ENCODE results near the gene MAPK11. TPM values are rescaled to one million over a fixed set of nuclear protein-coding genes. Genes with fewer than 3 reads are reported as not detected.

The MAPK11 gene
- total RNA-seq, 1 donor from 2014 or later = 3.4 TPM

- TF ChIP-seq CTCF (IDR thresholded peaks at IDR 0.05; ENCODE audit: insufficient read depth, low read length, severe bottlenecking) = no peak
- DNase-seq (ENCODE audit: low read depth) (peak; percentile 40), FAIRE-seq (no peak)
- H3K27me3 ChIP-seq (ENCODE audit: control insufficient read depth, insufficient read depth, low read length) = no peaks in the 10 kb centered on the region
- H3K36me3 ChIP-seq (ENCODE audit: control insufficient read depth, insufficient read depth, low read length) = peaks cover 15% of the 10 kb centered on the region
- peak within 1 kb of the TSS; percentile 99 for H3K4me3 ChIP-seq (ENCODE audit: low read depth, low read length)
Measured at GRCh38 chr22:50306753-50307749, 36.9 kb upstream of the MAPK11 start, which contains the start of gene PLXNB2. PLXNB2 (minus strand) TSS chr22:50307646; CDS start chr22:50290584, 17,062 bp downstream.

- Histone ChIP-seq H3K36me3 (ENCODE audit: control insufficient read depth, insufficient read depth, low read length) (peaks cover 20% of the 10 kb centered on the region), H3K27me3 (ENCODE audit: control insufficient read depth, insufficient read depth, low read length) (no peaks in the 10 kb centered on the region), H3K4me3 (ENCODE audit: low read depth, low read length) (peak overlapping the region; percentile 99)
- peak; percentile 95 for DNase-seq (ENCODE audit: low read depth)
- TF ChIP-seq CTCF (IDR thresholded peaks at IDR 0.05; ENCODE audit: insufficient read depth, low read length, severe bottlenecking) = no peak
- peak; percentile 50 for FAIRE-seq
Measured at GRCh38 chr22:50305923-50306566, 35.9 kb upstream of the MAPK11 start.

- FAIRE-seq = no peak
- H3K36me3 ChIP-seq (ENCODE audit: control insufficient read depth, insufficient read depth, low read length) = peaks cover 21% of the 10 kb centered on the region
- H3K27me3 ChIP-seq (ENCODE audit: control insufficient read depth, insufficient read depth, low read length) = no peaks in the 10 kb centered on the region
- H3K4me3 ChIP-seq (ENCODE audit: low read depth, low read length) = peak overlapping the region; percentile 99
- DNase-seq (ENCODE audit: low read depth) = no peak
- TF ChIP-seq CTCF (IDR thresholded peaks at IDR 0.05; ENCODE audit: insufficient read depth, low read length, severe bottlenecking) = no peak
Measured at GRCh38 chr22:50305393-50305922, 35.3 kb upstream of the MAPK11 start.

GRCh38 chr22:50304528-50305392 is 34.6 kb upstream of the MAPK11 start:
- DNase-seq (ENCODE audit: low read depth) (peak; percentile 65), FAIRE-seq (no peak)
- TF ChIP-seq CTCF (IDR thresholded peaks at IDR 0.05; ENCODE audit: insufficient read depth, low read length, severe bottlenecking) = no peak

GRCh38 chr22:50303848-50304527 is 33.8 kb upstream of the MAPK11 start:
- TF ChIP-seq CTCF (IDR thresholded peaks at IDR 0.05; ENCODE audit: insufficient read depth, low read length, severe bottlenecking) = no peak

More at GRCh38 chr22:50304528-50305392, 34.6 kb upstream of the MAPK11 start:
- Histone ChIP-seq H3K36me3 (ENCODE audit: control insufficient read depth, insufficient read depth, low read length) (peaks cover 22% of the 10 kb centered on the region), H3K27me3 (ENCODE audit: control insufficient read depth, insufficient read depth, low read length) (no peaks in the 10 kb centered on the region), H3K4me3 (ENCODE audit: low read depth, low read length) (peak overlapping the region; percentile 99)

More at GRCh38 chr22:50303848-50304527, 33.8 kb upstream of the MAPK11 start:
- peak; percentile 37 for DNase-seq (ENCODE audit: low read depth)
- peaks cover 22% of the 10 kb centered on the region for H3K36me3 ChIP-seq (ENCODE audit: control insufficient read depth, insufficient read depth, low read length)
- no peaks in the 10 kb centered on the region for H3K27me3 ChIP-seq (ENCODE audit: control insufficient read depth, insufficient read depth, low read length)
- no peak for FAIRE-seq
- peak overlapping the region; percentile 21 for H3K4me3 ChIP-seq (ENCODE audit: low read depth, low read length)

Measured in bronchial epithelial cell (primary cell).